ENCODE data around the gene BCAT1.
"Not testable (repeated sequence)": the region's sequence is repeated elsewhere in the genome, so short reads cannot be mapped to it uniquely, and the experiment has no call there.

Gene BCAT1

DNA sequence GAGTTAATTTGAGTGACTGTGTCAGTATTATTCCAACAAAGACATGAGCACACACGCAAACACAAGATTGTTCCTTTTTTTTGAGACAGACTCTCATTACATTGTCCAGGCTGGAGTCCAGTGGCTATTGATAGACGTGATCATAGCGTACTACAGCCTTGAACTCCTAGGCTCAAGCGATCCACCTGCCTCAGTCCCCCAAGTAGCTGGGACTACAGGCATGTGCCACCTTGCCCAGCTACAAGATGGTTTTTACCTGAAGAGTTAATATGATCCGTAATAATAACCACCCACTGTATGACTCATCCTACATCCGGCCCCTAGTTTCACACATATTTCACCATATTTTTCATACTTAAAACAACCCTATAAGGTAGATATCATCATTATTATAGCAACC is 26.8 kb downstream of the BCAT1 start:
- no peak for DNase-seq

DNA sequence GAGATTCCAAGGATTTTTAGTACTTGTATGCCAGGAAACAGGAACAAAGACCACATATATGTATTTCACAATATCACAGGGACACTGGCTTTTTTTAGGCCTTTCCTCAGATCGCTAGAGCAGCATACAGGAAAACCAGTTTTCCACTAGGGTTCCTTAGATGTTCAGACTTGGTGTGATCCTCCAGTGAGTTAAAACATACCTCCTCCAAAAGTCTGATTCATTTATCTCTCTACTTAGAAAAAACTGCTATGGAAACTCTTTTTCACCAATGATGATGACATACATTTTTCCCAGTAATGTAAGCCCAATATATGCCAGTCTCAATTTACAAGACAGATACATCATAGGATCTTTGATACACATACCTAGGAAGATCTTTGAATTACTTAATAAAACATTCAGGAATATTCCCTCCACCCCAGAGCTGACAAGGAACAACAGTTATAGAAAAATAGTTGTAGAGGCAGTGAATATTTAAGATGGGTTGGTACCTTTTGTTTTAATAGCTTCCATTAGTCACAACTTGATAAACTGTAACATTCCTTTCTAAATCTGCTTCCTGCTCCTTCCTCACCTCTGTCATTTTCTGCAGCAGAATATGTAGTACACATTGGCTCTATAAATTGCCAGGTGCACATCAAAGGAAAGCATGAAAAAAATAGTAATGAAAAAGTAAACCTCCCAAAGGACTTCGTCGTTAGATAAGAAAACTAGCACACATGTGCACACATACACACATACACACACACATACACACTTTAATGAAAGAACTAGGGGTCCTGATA is 27.5 kb downstream of the BCAT1 start:
- DNase-seq = no peak

DNA sequence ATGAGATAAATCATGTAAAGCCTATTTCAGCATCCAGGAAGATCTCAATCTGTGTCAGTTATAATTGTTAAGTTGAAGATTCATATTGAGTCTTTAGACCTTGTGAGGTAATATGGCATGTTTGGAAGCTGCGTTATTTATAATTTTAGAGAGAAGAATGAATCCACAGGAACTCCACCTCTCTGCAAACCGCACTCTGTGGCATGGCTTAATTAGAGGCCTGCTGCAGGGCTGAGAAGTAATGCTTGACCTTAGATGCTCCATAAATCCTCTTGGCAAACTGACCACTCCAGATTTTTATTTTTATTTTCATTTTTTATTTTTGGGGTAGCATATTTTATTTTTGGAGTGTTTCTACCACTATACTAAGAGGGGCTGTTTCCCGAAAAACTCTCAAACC is 28.8 kb downstream of the BCAT1 start:
- no peak for DNase-seq

DNA sequence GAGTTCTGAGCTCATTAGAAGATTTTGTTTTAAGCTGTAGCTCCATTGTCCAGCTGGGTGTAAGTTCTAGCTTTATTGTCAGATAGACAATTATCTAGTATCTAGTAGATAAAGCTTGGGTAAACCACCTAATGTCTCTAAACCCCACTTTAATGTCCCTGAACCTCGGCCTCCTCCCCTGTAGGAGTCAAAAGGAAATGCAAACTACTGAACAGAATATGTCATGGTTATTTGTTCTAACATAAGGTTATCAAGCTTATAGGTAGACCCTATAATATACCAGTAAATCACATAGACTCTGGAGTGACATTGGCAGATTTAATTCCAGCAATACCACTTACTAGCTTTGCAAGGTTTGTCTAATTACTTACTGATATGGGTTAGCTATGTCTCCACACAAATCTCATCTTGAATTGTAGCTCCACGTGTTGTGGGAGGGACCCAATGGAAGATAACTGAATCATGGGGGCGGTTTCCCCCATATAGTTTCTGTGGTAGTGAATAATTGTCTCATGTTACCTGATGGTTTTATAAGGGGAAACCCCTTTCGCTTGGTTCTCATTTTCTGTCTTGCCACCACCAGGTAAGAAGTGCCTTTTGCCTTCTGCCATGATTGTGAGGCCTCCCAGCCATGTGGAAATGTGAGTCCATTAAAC is 29.4 kb downstream of the BCAT1 start:
- DNase-seq = no peak

DNA sequence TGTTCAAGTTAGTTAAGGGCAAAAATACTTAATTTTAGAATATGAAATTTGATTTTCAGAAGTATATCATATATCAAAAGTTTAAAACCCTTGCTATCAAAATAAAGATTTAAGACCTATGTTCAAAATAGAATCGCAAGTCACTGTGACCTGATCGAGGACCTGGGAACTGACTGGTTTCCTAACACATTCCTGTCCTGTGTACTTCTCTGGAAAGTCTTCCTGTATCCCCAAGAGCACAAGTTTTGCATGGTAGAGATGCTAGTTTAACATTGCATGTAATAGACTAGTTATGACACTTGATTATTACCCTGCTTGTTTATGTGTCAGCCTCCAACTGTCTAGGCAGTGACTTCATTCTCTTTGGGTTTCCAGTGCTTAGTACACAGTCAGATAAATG is 30.3 kb downstream of the BCAT1 start:
- DNase-seq = no peak

DNA sequence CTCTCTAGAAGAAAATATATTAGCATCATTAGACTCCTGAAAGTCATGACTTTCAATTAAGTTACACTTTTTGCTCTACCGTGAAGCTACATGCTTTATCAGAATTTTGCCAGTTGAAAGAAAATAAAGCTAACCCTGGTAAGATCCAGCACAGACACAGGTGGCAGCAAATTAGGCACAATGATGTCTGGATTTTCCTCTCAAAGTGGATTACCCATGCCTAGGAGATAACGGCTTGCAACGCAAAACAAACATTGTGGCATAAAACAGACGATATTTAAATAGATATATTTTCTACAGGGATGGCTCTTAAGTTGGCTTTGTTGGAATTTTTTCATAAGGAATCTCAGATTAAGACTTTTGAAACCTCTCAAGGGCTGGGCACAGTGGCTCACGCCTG is 33.4 kb downstream of the BCAT1 start:
- DNase-seq = no peak

DNA sequence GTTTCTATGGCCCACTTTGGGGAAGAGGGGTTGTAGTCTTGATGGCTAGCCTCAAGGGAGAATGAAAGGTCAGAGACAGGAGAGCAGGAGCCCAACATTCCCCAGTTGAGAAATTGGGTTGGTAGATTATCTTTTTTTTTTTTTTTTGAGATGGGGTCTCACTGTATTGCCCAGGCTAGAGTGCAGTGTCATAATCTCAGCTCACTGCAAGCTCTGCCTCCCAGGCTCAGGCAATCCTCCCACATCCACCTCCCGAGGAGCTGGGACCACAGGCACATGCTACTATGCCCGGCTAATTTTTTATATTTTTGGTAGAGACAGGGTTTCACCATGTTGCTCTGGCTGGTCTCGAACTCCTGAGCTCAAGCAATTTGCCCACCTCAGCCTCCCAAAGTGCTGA is 34.9 kb downstream of the BCAT1 start:
- DNase-seq = no peak

DNA sequence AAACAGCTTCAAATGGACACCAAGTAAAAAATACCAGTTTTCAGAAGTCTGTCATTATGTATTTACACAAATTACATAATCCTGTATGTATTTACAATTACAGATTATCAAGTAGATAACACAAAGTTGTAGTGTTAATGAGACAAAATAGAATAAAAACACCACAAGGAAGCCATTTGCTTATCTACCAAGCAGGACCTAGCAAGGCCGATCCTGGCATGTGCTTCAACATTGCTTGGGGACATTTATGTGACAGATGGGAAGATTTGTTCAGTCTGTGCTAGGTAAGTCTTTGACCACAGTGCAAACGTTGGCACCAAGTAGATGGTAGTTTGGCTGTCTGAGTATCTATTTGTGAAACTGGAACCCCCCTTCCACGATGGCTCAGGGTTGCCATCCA is 35.8 kb downstream of the BCAT1 start:
- no peak for DNase-seq

DNA sequence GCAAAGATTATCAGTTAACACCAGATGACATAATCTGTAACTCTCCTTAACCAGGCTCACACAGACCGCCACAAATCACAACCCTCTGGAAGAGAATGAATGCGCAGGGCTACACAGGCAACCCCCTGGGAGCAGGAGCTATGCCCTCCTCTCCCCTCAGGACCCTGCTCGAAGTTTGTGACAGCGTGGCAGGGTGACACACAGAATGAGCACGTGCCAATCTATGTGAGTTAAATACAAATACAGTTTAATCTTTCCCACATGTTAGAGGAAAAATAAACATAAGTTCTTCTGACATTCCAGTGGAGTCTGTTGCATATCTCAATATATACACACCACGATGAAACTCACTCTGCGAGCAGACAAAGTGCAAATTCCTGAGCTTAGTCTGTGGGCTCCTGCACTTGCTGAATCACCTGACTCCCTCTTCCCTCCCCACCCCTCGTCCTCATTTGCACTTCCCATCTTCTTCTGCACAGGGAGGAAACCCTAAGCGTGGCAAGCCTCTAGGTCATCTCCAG is 37.6 kb downstream of the BCAT1 start:
- no peak for DNase-seq

DNA sequence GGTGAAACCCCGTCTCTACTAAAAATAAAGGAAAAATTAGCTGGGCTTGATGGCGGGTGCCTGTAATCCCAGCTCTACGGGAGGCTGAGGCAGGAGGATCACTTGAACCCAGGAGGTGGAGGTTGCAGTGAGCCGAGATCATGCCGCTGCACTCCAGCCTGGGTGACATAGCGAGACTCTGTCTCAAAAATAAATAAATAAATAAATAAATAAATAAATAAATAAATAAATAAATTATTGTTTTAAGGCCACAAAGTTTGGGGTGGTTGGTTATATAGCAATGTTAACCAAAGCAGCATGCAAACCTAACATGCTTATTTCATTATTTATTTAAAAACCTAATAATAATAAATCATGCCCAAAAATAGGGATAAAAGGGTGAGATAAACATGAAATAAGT is 38.7 kb downstream of the BCAT1 start:
- DNase-seq = not testable (repeated sequence)

DNA sequence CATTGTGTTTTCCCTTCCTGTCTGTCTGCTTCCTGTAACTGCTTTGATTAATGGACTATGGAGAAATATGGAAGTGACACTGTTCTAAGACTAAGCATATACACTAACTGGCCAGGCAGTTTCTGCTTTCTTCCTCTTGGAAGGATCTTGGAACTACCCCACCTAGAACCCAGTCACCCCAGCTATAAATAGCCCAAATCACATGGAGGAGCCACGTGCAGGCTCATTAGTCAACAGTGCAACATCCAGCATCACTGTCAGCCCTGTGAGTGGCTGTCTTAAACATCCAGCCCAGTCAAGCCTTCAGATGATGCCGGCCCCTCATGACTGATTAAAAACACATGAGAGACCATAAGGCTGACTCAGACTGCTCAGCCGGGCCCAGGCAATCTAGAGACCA is 39.2 kb downstream of the BCAT1 start:
- no peak for DNase-seq

DNA sequence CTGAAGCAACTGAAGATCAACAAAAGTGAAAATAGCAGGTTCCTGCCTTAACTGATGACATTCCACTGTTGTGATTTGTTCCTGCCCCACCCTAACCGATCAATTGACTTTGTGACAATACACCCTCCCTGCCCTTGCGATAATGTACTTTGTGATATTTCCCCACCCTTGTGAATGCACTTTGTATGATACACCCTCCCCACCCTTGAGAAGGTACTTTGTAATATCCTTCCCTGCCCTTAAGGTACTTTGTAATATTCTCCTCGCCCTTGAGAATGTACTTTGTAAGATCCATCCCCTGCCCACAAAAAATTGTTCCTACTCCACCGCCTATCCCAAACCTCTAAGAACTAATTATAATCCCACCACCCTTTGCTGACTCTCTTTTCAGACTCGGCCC is 41.4 kb downstream of the BCAT1 start:
- DNase-seq = no peak

DNA sequence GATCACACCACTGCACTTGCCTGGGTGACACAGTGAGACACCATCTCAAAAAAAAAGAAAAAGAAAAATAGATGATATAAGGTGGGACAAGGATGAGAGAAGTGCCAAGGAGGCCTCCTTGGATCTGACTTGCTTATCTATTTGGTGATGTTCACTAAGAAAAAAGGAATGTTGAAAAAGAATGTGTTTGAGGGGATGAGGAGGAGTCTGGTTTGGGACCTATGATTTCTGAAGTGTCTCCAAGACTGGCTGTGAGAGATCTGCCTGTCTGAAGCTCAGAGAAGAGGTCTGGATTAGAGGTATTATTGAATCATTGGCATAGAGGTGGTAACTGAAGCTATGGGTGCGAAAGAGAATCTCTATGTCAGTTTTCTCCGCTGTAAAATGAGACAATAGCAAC is 42.8 kb downstream of the BCAT1 start:
- DNase-seq = no peak

DNA sequence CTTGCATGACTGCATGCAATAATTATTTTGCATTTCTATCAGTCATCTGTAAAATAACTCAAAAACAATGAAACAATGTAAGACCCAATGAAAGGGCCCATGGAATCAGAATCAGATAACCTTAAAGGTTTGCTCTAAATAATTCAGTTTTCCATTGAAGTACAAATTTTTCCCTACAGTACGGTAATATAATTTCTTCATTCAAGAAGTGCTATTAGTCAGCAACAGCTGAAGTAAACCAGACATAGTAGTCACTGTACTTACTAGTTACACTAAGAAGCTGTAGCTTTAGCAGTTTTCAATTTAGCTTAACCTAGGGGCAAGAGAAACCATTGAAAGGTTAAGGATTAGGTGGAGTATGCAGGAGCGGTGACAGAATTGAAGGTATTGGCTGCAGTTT is 43.5 kb downstream of the BCAT1 start:
- no peak for DNase-seq

DNA sequence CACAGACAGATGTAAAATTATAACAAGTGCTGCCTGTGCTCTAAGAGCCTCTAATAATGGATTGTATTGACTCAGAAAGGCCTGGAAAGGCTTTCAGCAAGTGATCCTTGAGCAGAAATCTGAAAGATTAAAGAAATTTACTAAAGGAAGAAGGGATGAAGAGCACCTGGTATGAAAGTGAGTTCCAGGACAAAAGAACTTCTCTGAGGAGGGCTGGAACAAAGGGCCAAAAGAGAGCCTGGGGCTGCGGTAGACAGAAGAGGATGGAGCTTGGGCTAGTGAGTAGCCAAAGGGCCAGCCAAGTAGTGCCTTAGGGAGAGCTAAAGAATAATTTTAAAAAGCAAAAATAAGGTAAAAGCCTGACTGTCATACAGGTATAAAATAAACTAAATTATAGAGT is 44.0 kb downstream of the BCAT1 start:
- DNase-seq = no peak

DNA sequence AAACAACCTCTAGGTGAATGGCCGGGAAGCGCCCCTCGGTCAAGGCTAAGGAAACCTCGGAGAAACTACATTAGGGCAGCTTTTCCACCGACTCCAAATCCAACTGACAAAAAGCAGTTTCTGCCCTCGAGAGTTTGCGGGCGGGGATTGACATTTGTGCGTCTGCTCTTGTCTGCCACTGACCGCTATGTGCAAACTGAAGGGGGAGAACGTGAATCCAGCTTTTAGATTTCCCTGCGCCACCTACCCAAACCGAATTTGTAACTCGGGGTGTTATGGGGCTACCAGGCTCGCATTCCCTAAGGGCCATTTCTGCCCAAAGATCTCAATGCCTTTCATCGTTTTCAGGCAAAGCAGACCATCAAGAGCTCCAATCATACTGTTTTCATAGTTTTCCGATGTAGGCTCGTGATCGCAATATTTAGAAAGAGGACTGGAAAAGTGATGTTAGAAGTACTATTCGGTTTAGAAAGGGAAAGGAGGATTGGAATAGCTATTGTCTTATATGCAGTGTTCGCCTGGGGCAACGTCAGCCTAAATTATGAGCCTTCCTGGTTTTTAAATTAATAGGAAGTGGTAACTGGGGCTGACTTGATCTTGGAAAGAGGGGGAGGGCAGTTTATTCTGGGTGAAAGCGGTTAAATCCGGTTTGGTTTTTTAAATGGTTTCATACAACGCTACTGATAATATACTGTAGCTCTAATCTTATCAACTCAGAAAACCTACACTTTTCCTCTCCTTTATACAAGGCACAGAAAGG is 45.4 kb downstream of the BCAT1 start:
- DNase-seq = no peak

DNA sequence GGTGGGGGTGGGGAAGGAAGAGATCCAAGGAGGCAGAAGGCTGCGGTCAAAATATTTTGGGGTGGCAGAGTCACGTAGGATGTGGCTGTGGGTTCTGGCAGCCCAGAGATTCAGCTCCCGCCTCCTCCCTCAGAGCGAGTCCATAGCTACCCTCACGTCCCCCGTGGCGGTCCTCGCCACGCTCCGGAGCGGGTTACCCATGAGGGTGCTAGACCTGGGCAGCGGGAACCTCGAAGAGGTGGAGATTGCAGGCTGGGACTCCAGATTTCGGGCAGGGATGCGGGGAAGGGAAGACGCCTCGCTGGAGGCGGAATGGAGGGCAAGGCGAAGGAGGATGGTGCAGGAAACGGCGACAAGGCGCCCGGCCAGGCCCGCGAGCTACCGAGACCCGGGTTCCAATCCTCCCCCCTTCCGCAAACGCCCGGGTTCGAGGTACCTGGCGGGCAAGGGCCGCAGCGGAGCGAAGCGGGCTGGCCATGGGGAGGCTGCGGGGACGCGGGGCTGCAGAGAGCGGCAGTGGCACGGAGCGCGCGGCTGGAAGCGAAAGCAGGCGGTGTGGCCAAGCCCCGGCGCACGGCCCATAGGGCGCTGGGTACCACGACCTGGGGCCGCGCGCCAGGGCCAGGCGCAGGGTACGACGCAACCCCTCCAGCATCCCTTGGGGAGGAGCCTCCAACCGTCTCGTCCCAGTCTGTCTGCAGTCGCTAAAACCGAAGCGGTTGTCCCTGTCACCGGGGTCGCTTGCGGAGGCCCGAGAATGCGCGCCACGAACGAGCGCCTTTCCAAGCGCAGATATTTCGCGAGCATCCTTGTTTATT is 46.2 kb downstream of the BCAT1 start:
- no peak for DNase-seq

DNA sequence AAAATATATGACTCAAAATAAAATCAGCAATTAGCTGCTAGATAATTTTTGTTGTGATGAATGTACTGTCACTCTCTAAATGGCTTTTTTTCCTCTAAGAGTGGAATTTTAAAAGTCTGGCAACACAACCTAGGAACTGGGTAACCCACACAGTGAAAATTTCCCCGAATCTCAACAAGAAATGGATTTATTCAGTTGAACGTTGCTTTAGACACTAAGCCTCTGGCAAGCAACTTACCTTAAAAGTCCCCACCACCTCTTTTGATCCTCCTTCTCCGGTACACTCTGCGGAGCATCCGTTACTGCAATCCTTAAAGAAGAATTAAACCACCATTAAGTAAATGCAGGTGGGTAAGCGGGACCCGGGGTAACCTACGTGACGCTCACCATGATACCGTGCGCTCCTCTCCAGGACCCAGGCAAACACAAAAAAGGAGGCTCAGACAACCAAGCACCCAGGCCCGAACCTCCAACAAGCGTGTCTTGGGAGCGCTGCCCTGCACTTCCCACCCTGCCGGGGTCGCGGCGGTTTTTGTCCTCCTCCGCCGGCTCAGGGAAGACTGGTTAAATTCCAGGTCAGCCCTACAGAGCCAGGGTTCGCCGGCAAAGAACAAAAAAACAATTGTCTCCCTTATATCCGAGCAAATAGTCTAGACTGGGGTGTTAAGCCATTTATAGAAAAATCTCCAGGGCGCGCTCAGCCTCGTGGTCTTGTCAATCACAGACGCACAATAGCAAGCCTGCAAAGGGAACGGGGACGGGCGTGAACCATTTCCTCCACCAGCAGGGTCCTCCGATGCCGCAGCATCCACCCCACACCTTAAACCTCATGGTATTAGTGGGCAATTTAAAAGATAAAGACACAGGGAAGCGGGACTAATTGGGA is 47.1 kb downstream of the BCAT1 start:
- no peak for DNase-seq

DNA sequence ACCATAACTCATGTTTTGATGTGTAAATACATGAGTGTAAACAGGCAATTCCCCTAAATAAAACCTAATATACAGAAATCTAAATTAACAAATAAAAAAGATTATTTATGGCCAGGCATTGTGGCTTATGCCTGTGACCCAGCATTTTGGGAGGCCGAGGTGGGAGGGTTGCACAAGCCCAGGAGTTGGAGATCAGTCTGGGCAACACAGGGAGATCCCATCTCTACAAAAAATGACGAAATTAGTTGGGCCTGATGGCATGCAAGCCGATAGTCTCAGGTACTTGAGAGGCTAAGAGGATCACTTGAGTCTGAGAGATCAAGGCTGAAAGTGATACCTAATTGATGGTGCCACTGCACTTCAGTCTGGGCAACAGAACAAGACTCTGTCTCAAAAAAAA is 48.7 kb downstream of the BCAT1 start:
- no peak for DNase-seq

DNA sequence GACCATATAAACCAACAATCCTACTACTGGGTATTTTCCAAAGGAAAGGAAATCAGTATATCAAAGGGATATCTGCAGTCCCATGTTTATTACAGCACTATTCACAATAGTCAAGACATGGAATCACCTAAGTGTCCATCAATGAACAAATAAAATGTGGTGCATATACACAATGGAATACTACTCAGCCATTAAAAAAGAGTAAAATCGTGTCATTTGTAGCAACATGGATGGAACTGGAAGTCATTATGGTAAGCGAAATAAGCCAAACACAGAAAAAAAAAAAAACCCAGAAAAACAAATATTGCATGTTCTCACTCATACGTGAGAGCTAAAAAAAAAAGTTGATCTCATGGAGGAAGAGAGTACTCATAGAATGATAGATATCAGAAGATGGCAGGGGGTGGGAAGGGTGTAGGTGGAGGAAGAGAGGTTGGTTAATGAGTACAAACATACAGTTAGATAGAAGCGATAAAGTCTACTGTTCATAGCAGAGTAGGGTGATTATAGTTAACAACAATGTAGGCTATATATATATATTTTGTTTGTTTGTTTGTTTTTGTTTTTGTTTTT is 49.3 kb downstream of the BCAT1 start:
- DNase-seq = no peak

DNA sequence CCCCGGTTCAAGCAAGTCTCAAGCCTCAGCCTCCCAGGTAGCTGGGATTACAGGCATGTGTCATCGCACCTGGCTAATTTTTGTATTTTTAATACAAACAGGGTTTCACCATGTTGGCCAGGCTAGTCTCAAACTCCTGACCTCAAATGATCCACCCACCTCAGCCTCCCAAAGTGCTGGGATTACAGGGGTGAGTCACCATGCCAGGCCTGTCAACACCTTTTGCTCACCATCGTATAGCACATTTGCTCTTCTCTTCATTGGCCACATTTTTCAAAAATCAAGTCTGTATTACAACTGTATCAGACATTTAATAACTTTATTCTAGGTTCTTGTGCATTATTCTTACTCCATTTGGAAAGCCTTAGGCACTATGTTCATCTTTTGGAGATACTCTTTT is 50.3 kb downstream of the BCAT1 start:
- no peak for DNase-seq

DNA sequence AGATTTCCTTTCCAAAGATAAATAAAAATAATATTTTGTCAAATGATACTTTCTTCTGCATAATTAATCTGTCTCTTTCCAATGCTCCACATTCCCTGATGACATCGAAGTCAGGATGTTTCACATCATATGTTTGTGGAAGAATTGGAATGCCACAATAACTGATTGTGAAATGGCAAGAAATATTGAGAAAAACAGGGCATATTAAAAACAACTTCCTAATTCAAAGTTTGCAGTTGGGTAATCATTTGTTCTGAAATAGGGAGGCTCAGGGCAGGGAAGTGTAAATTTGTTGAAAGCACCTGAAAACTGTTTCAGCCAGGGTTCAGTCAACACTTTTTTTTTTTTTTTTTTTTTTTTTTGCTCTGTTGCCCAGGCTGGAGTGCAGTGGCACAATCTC is 50.7 kb downstream of the BCAT1 start:
- DNase-seq = no peak
